ENCODE measurements around the gene KCNIP3. TPM values are rescaled to one million over a fixed set of nuclear protein-coding genes. Genes with fewer than 3 reads are reported as not detected.
"Not testable (repeated sequence)": the region's sequence is repeated elsewhere in the genome, so short reads cannot be mapped to it uniquely, and the experiment has no call there.

Gene KCNIP3
- total RNA-seq, 1 donor from 2014 or later = 3.8 TPM

- DNase-seq (ENCODE audit: low spot score) = no peak
Measured at GRCh38 chr2:95399061-95399460, 101.9 kb downstream of the KCNIP3 start.

- DNase-seq (ENCODE audit: low spot score) = no peak
Measured at GRCh38 chr2:95401480-95401879, 104.3 kb downstream of the KCNIP3 start.

- not testable (repeated sequence) for DNase-seq (ENCODE audit: low spot score)
Measured at GRCh38 chr2:95402004-95402369, 104.8 kb downstream of the KCNIP3 start.

- DNase-seq (ENCODE audit: low spot score) = peak; percentile 99
Measured at GRCh38 chr2:95402370-95403203, 105.4 kb downstream of the KCNIP3 start, which contains the start of gene FAHD2A. TSS of gene FAHD2A (plus strand) at chr2:95402708. CDS start at chr2:95405559, 2,851 bp downstream.

GRCh38 chr2:95403204-95403721, 106.1 kb downstream of the KCNIP3 start:
- not testable (repeated sequence) for DNase-seq (ENCODE audit: low spot score)

- DNase-seq (ENCODE audit: low spot score) = not testable (repeated sequence)
Measured at GRCh38 chr2:95403824-95404223, 106.7 kb downstream of the KCNIP3 start.

- not testable (repeated sequence) for DNase-seq (ENCODE audit: low spot score)
Measured at GRCh38 chr2:95404676-95405075, 107.5 kb downstream of the KCNIP3 start.

- not testable (repeated sequence) for DNase-seq (ENCODE audit: low spot score)
Measured at GRCh38 chr2:95411239-95411638, 114.1 kb downstream of the KCNIP3 start.

- not testable (repeated sequence) for DNase-seq (ENCODE audit: low spot score)
Measured at GRCh38 chr2:95414015-95414594, 117.0 kb downstream of the KCNIP3 start.

- DNase-seq (ENCODE audit: low spot score) = not testable (repeated sequence)
Measured at GRCh38 chr2:95415138-95415537, 118.0 kb downstream of the KCNIP3 start.

GRCh38 chr2:95415561-95415960, 118.4 kb downstream of the KCNIP3 start:
- not testable (repeated sequence) for DNase-seq (ENCODE audit: low spot score)

- not testable (repeated sequence) for DNase-seq (ENCODE audit: low spot score)
Measured at GRCh38 chr2:95427196-95427867, 130.2 kb downstream of the KCNIP3 start.

- DNase-seq (ENCODE audit: low spot score) = not testable (repeated sequence)
Measured at GRCh38 chr2:95429748-95430467, 132.8 kb downstream of the KCNIP3 start.

GRCh38 chr2:95433373-95433772, 136.2 kb downstream of the KCNIP3 start:
- DNase-seq (ENCODE audit: low spot score) = not testable (repeated sequence)

- DNase-seq (ENCODE audit: low spot score) = not testable (repeated sequence)
Measured at GRCh38 chr2:95433973-95434372, 136.8 kb downstream of the KCNIP3 start.

- DNase-seq (ENCODE audit: low spot score) = not testable (repeated sequence)
Measured at GRCh38 chr2:95434507-95435076, 137.4 kb downstream of the KCNIP3 start.

- DNase-seq (ENCODE audit: low spot score) = not testable (repeated sequence)
Measured at GRCh38 chr2:95435162-95435871, 138.2 kb downstream of the KCNIP3 start.

Data from mesenteric fat pad (tissue), 1 donor.